Activated CD4-positive, CD25-positive, alpha-beta regulatory T cell treated with anti-CD3 and anti-CD28 coated beads, Interleukin-2, amount 50 U/mL, for 72 hours (primary cell): ENCODE measurements around the gene HOXC5.

Experiments
- DNase-seq: peaks from one replicate; pipeline ENCODE4 v3.0.0; 2021

The HOXC5 gene

GRCh38 chr12:54050482-54050810, 17.6 kb downstream of the HOXC5 start:
- no peak for DNase-seq

GRCh38 chr12:54051026-54051842, 18.4 kb downstream of the HOXC5 start:
- DNase-seq, result no peak

- no peak for DNase-seq
Observed at GRCh38 chr12:54051874-54052437, 19.1 kb downstream of the HOXC5 start.

- no peak for DNase-seq
Observed at GRCh38 chr12:54052438-54053002, 19.7 kb downstream of the HOXC5 start.

- no peak for DNase-seq
Observed at GRCh38 chr12:54053003-54053750, 20.3 kb downstream of the HOXC5 start.

- no peak for DNase-seq
Observed at GRCh38 chr12:54053751-54054741, 21.2 kb downstream of the HOXC5 start, which contains the start of gene HOXC4. TSS of gene HOXC4 (plus strand) at chr12:54053835. CDS start at chr12:54053923, 88 bp downstream.

GRCh38 chr12:54054742-54055194, 21.9 kb downstream of the HOXC5 start:
- DNase-seq, result no peak

GRCh38 chr12:54055552-54055951, 22.7 kb downstream of the HOXC5 start:
- DNase-seq, result no peak

- no peak for DNase-seq
Observed at GRCh38 chr12:54056110-54056509, 23.3 kb downstream of the HOXC5 start.

GRCh38 chr12:54058128-54058768, 25.4 kb downstream of the HOXC5 start:
- DNase-seq, result no peak

- DNase-seq, result no peak
Observed at GRCh38 chr12:54059668-54060067, 26.8 kb downstream of the HOXC5 start.

- DNase-seq, result no peak
Observed at GRCh38 chr12:54060174-54060974, 27.5 kb downstream of the HOXC5 start.

- no peak for DNase-seq
Observed at GRCh38 chr12:54060975-54061778, 28.3 kb downstream of the HOXC5 start.

GRCh38 chr12:54065677-54066076, 32.8 kb downstream of the HOXC5 start:
- DNase-seq, result no peak

GRCh38 chr12:54066408-54066807, 33.6 kb downstream of the HOXC5 start:
- no peak for DNase-seq

- no peak for DNase-seq
Observed at GRCh38 chr12:54068418-54069070, 35.7 kb downstream of the HOXC5 start.

GRCh38 chr12:54071942-54072341, 39.1 kb downstream of the HOXC5 start:
- DNase-seq, result no peak

GRCh38 chr12:54074308-54074707, 41.5 kb downstream of the HOXC5 start:
- no peak for DNase-seq

- no peak for DNase-seq
Observed at GRCh38 chr12:54075409-54075808, 42.6 kb downstream of the HOXC5 start.
